GM12892 (cell line): ENCODE measurements around the gene GRID1.

Source experiments
- POLR2A ChIP-seq: IDR thresholded peaks from 2 replicates; pipeline ENCODE4 v1.6.1; 2011; ENCODE audit warnings: low read depth, low read length, control low read depth
- POLR2AphosphoS5 ChIP-seq: IDR thresholded peaks from 2 replicates; pipeline ENCODE4 v1.6.1; 2011; ENCODE audit warnings: low read depth, low read length, control low read depth

DNA sequence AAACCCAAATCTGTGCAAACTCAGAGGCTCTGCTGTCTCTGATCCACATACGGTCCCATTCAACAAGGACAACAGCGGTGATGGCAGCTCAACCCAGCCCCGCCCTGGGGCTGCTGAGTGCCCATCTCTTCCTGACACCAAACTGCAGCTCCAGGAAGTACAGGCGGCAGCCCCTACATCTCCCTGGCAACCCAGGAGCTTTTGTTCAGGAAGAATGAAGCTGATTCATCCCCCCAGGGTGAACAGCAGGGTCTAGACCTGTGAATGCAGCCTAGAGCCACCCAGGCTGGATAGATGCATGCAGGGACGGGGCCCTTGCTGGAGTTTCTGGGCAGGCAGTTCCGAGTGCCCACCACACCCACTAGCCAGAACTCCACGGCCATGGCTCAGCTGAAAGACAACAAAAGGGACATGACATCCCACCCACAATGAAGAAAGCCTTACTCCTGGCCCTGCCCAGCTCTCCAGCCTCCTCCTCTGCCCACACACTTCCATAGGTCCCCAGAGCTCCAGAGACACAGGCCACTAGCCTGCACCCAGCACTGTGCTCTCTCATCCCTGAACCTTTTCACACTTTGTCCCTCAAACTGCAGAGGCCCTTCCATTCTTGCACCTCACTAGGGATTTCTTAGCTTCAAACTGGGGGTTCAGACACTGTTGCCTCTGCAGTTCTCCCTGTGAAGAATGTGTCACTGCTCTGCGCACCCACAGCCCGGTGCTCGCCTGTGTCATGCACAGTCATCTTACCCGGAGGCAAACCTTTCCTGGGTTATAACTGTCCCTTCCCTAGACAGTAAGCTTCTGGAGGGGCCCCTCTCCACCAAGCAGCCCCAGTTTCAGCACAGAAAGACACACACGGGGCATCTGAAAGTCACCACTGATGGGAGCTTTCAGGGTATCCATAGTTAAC, 99.1 kb downstream of the GRID1 start:
- no peak for TF ChIP-seq POLR2A
- TF ChIP-seq POLR2AphosphoS5: no peak
